OCI-LY1 (cell line): ENCODE results near the gene C13orf42.
"Not testable (repeated sequence)": the region's sequence is repeated elsewhere in the genome, so short reads cannot be mapped to it uniquely, and the experiment has no call there.

ENCODE experiments used
- H2AFZ ChIP-seq: fragments of 200-600 bp; sonication (generic), shearing (Covaris generic); 2 replicates; pipeline ENCODE4 v1.6.0; 2014; ENCODE audit warnings: antibody characterized with exemption, mild to moderate bottlenecking, low read length
- H3F3A ChIP-seq: fragments of 200-600 bp; sonication (generic), shearing (Covaris generic); 2 replicates; pipeline ENCODE4 v1.6.0; 2014; ENCODE audit warnings: mild to moderate bottlenecking, antibody characterized with exemption, low read length, moderate library complexity; ENCODE audit not compliant: insufficient read depth
- H3K27ac ChIP-seq: fragments of 200-600 bp; sonication (generic); 2 replicates; pipeline ENCODE4 v1.5.1; 2014; ENCODE audit warnings: low read length, mixed run types, mild to moderate bottlenecking, low read depth; ENCODE audit not compliant: poor library complexity, severe bottlenecking
- H3K27me3 ChIP-seq: fragments of 200-600 bp; sonication (generic); 2 replicates; pipeline ENCODE4 v1.6.0; 2014; ENCODE audit warnings: antibody characterized with exemption, mild to moderate bottlenecking, low read length, moderate library complexity; ENCODE audit not compliant: insufficient read depth
- H3K36me3 ChIP-seq: fragments of 200-600 bp; sonication (generic); 2 replicates; pipeline ENCODE4 v1.6.1; 2014; ENCODE audit warnings: mild to moderate bottlenecking, antibody characterized with exemption, low read length, moderate library complexity, mixed read lengths; ENCODE audit not compliant: insufficient read depth
- H3K4me1 ChIP-seq: fragments of 200-600 bp; sonication (generic); 2 replicates; pipeline ENCODE4 v1.5.1; 2014; ENCODE audit warnings: mild to moderate bottlenecking, low read length, moderate library complexity; ENCODE audit not compliant: insufficient read depth, severe bottlenecking
- H3K4me2 ChIP-seq: fragments of 200-600 bp; sonication (generic), shearing (Covaris generic); 2 replicates; pipeline ENCODE4 v1.6.1; 2014; ENCODE audit warnings: low read length
- H3K4me3 ChIP-seq: fragments of 200-600 bp; sonication (generic); 2 replicates; pipeline ENCODE4 v1.5.1; 2014; ENCODE audit warnings: low read length, low read depth, mild to moderate bottlenecking, mixed read lengths; ENCODE audit not compliant: poor library complexity, severe bottlenecking
- H3K79me2 ChIP-seq: fragments of 200-600 bp; shearing (Covaris generic); 2 replicates; pipeline ENCODE4 v1.6.1; 2016; ENCODE audit warnings: mixed run types, low read length, mixed read lengths; ENCODE audit not compliant: insufficient read depth
- H3K9ac ChIP-seq: fragments of 200-600 bp; sonication (generic), shearing (Covaris generic); 2 replicates; pipeline ENCODE4 v1.6.1; 2014; ENCODE audit warnings: mild to moderate bottlenecking, low read length, mixed read lengths
- H3K9me2 ChIP-seq: fragments of 200-600 bp; sonication (generic), shearing (Covaris generic); 2 replicates; pipeline ENCODE4 v1.6.1; 2014; ENCODE audit warnings: low read depth, mild to moderate bottlenecking, low read length, mixed read lengths
- H3K9me3 ChIP-seq: fragments of 200-600 bp; shearing (Covaris generic); 2 replicates; pipeline ENCODE4 v1.6.1; 2014; ENCODE audit warnings: low read length, mixed read lengths
- H4K20me1 ChIP-seq: fragments of 200-600 bp; sonication (generic), shearing (Covaris generic); 2 replicates; pipeline ENCODE4 v1.6.0; 2016; ENCODE audit warnings: mild to moderate bottlenecking, low read length; ENCODE audit not compliant: insufficient read depth
- CTCF ChIP-seq: fragments of 200-600 bp; sonication (generic), shearing (Covaris generic); IDR thresholded peaks from 2 replicates; pipeline ENCODE4 v1.5.1; 2017; ENCODE audit warnings: mild to moderate bottlenecking, antibody characterized with exemption, low read length, moderate library complexity, mixed read lengths
- EZH2 ChIP-seq: fragments of 200-600 bp; sonication (generic), shearing (Covaris generic); IDR thresholded peaks from 2 replicates; pipeline ENCODE4 v1.8.0; 2017; ENCODE audit warnings: borderline replicate concordance, mixed run types, mild to moderate bottlenecking, antibody characterized with exemption, low read length, moderate library complexity, mixed read lengths

Gene C13orf42

GRCh38 chr13:51125495-51126226 is 14.6 kb upstream of the C13orf42 start:
- no peaks in the 10 kb centered on the region; the same call in 1 of the 2 replicates for H3K27me3 ChIP-seq
- H2AFZ ChIP-seq, result no peak overlapping the region
- no peak overlapping the region for H3K4me2 ChIP-seq
- TF ChIP-seq EZH2 (no peak), CTCF (peak; percentile 91)
- H3K9me3 ChIP-seq, result 0 out of 2 replicates have a peak, but pooled peaks cover 2% of the 10 kb centered on the region
- no peak overlapping the region for H3K9ac ChIP-seq
- H3K4me3 ChIP-seq, result no peak overlapping the region
- no peaks in the 10 kb centered on the region for H3K4me1 ChIP-seq
- no peaks in the 10 kb centered on the region for H3F3A ChIP-seq
- no peaks in the 10 kb centered on the region for H3K9me2 ChIP-seq
- no peaks in the 10 kb centered on the region for H4K20me1 ChIP-seq
- no peaks in the 10 kb centered on the region for H3K79me2 ChIP-seq
- no peaks in the 10 kb centered on the region for H3K36me3 ChIP-seq
- H3K27ac ChIP-seq, result no peak overlapping the region

- Histone ChIP-seq H3K9me2 (no peaks in the 10 kb centered on the region), H3K9ac (no peak overlapping the region), H3K4me3 (no peak overlapping the region), H3F3A (no peaks in the 10 kb centered on the region), H3K27me3 (no peaks in the 10 kb centered on the region), H3K27ac (no peak overlapping the region), H3K4me1 (no peaks in the 10 kb centered on the region), H3K36me3 (no peaks in the 10 kb centered on the region), H2AFZ (no peak overlapping the region), H3K4me2 (no peak overlapping the region), H3K9me3 (no peaks in the 10 kb centered on the region), H3K79me2 (no peaks in the 10 kb centered on the region), H4K20me1 (no peaks in the 10 kb centered on the region)
- no peak for TF ChIP-seq CTCF
- no peak for TF ChIP-seq EZH2
These were observed 11.9 kb upstream of the C13orf42 start for GRCh38 chr13:51122868-51123566.

GRCh38 chr13:51120873-51121272 is 9.8 kb upstream of the C13orf42 start:
- not testable (repeated sequence) for H3K27ac ChIP-seq, H3K9ac ChIP-seq, H3K36me3 ChIP-seq, H3K9me3 ChIP-seq, H3K4me2 ChIP-seq, H3K4me1 ChIP-seq, H4K20me1 ChIP-seq, H3K27me3 ChIP-seq, H3K9me2 ChIP-seq, H3K4me3 ChIP-seq, H3K79me2 ChIP-seq, H3F3A ChIP-seq, H2AFZ ChIP-seq
- TF ChIP-seq CTCF, result peak; percentile 51; the same call in 1 of the 2 replicates
